HL-60 (cell line): ENCODE results near the gene TMEM247.

Experiments used
- DNase-seq, 2 experiments: peaks; one replicate each; pipeline ENCODE4 v3.0.0-alpha.2; 2010 to 2020; ENCODE audit warnings: low read depth in 1 of 2, low spot score in 1 of 2
- H3K27ac ChIP-seq: fragments of 250-450 bp; sonication (Bioruptor Pico); replicated peaks from 2 replicates; pipeline ENCODE4 v1.5.1; 2020; ENCODE audit warnings: mild to moderate bottlenecking, moderate library complexity
- H3K27me3 ChIP-seq: fragments of 250-450 bp; sonication (Bioruptor Pico); 2 replicates; pipeline ENCODE4 v1.5.1; 2021; ENCODE audit warnings: mild to moderate bottlenecking, moderate library complexity; ENCODE audit not compliant: insufficient read depth, poor library complexity, severe bottlenecking
- H3K4me3 ChIP-seq: replicated peaks from 2 replicates; pipeline ENCODE4 v1.5.1; 2011; ENCODE audit warnings: mild to moderate bottlenecking, control low read depth, low read length; ENCODE audit not compliant: insufficient read depth
- GABPA ChIP-seq: IDR thresholded peaks from 2 replicates; pipeline ENCODE4 v1.6.1; 2012; ENCODE audit warnings: low read depth
- POLR2AphosphoS5 ChIP-seq: IDR thresholded peaks from 2 replicates; pipeline ENCODE4 v1.6.1; 2012; ENCODE audit warnings: low read depth
- SPI1 ChIP-seq: IDR thresholded peaks from 2 replicates; pipeline ENCODE4 v1.6.1; 2012; ENCODE audit warnings: low read depth, mild to moderate bottlenecking, borderline replicate concordance
- TF ChIP-seq, protein P1 (sequence below): IDR thresholded peaks from 2 replicates; pipeline ENCODE4 v1.6.1; 2012; ENCODE audit warnings: low read depth; ENCODE audit not compliant: insufficient replicate concordance
- TF ChIP-seq, protein P2 (sequence below): IDR thresholded peaks from one replicate; pipeline ENCODE4 v1.5.1; 2011; ENCODE audit warnings: low read length, control low read depth, inconsistent platforms; ENCODE audit not compliant: insufficient read depth

Gene TMEM247

DNA sequence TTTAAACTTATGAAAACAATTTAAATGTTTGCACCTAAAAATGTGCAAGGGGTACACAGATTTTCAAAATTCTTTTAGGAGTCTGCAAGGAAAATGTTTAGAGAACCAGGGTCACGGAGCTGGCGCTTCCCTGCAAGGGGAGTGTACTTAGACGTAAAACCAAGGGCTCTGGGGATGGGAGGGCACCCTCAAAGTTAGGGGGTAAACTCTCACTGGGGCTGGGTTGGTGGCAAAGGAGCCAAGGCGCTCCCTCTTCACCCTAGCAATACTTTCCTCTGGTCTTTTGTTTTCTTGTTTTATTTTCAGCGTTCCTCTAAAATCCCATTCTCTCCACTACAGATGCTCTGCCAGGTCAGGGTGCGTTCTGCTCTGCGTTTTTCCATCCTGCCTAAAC lies 20.0 kb downstream of the TMEM247 start:
- no peak for TF ChIP-seq GABPA
- TF ChIP-seq POLR2AphosphoS5: no peak
- TF ChIP-seq, protein P1, sequence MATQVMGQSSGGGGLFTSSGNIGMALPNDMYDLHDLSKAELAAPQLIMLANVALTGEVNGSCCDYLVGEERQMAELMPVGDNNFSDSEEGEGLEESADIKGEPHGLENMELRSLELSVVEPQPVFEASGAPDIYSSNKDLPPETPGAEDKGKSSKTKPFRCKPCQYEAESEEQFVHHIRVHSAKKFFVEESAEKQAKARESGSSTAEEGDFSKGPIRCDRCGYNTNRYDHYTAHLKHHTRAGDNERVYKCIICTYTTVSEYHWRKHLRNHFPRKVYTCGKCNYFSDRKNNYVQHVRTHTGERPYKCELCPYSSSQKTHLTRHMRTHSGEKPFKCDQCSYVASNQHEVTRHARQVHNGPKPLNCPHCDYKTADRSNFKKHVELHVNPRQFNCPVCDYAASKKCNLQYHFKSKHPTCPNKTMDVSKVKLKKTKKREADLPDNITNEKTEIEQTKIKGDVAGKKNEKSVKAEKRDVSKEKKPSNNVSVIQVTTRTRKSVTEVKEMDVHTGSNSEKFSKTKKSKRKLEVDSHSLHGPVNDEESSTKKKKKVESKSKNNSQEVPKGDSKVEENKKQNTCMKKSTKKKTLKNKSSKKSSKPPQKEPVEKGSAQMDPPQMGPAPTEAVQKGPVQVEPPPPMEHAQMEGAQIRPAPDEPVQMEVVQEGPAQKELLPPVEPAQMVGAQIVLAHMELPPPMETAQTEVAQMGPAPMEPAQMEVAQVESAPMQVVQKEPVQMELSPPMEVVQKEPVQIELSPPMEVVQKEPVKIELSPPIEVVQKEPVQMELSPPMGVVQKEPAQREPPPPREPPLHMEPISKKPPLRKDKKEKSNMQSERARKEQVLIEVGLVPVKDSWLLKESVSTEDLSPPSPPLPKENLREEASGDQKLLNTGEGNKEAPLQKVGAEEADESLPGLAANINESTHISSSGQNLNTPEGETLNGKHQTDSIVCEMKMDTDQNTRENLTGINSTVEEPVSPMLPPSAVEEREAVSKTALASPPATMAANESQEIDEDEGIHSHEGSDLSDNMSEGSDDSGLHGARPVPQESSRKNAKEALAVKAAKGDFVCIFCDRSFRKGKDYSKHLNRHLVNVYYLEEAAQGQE: no peak
- TF ChIP-seq, protein P2, sequence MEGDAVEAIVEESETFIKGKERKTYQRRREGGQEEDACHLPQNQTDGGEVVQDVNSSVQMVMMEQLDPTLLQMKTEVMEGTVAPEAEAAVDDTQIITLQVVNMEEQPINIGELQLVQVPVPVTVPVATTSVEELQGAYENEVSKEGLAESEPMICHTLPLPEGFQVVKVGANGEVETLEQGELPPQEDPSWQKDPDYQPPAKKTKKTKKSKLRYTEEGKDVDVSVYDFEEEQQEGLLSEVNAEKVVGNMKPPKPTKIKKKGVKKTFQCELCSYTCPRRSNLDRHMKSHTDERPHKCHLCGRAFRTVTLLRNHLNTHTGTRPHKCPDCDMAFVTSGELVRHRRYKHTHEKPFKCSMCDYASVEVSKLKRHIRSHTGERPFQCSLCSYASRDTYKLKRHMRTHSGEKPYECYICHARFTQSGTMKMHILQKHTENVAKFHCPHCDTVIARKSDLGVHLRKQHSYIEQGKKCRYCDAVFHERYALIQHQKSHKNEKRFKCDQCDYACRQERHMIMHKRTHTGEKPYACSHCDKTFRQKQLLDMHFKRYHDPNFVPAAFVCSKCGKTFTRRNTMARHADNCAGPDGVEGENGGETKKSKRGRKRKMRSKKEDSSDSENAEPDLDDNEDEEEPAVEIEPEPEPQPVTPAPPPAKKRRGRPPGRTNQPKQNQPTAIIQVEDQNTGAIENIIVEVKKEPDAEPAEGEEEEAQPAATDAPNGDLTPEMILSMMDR: no peak
- TF ChIP-seq SPI1: no peak
- Histone ChIP-seq H3K27me3 (no peaks in the 10 kb centered on the region), H3K4me3 (peak overlapping the region; percentile 48), H3K27ac (no peak overlapping the region)
- DNase-seq: no peak

DNA sequence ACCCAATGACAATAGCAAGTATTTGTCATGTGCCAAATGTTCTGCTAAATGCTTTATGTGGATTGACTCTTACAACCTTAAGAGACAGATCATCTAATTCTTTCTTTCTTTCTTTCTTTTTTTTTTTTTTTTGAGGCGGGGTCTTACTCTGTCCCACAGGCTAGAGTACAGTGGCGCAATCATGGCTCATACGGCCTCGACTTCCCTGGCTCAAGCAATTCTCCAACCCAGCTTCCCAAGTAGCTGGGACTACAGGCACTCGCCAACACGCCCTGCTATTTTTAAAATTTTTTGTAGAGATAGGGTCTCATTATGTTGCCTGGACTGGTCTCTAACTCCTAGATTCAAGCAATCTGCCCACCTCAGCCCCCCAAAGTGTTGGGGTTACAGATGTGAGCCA lies 21.4 kb downstream of the TMEM247 start:
- DNase-seq: no peak
- Histone ChIP-seq H3K27me3 (no peaks in the 10 kb centered on the region), H3K4me3 (no peak overlapping the region), H3K27ac (no peak overlapping the region)
- TF ChIP-seq, protein P2: no peak
- TF ChIP-seq GABPA (no peak), POLR2AphosphoS5 (no peak), SPI1 (no peak)
- TF ChIP-seq, protein P1: no peak

DNA sequence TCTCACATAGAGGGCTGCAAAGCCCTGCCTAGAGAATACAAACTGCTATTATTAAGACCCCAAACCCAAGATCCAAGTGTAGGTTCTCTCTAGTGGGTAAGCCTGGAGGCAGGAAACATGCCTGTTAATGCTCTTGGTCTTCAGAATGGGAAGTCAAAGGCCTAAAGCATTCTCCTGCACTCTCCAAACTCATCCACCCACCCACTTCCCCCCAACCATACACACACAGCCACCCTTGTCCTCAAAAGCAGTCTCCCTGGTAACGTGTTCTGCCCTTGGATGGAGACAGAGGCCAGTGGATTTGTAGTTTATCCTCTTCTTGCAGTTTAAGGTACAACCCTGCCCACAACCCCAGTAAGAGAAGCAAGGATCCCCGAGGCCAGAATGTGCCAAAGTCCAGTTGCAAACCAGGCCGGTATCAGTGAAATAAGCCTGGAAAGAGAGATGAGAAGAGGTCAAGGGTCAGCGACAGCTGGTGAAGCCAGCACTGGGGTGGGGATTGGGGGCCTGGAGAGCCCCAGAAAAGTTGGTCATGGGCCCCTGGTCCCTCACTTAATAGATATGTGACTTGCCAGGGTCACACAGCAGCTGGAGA lies 23.0 kb downstream of the TMEM247 start:
- no peak for DNase-seq
- TF ChIP-seq GABPA (no peak), SPI1 (no peak), POLR2AphosphoS5 (no peak)
- TF ChIP-seq, protein P2: no peak
- TF ChIP-seq, protein P1: no peak
- H3K27ac ChIP-seq: no peak overlapping the region
- no peak overlapping the region for H3K4me3 ChIP-seq
- no peaks in the 10 kb centered on the region for H3K27me3 ChIP-seq
